ENCODE data around the gene FAM200C. TPM values are rescaled to one million over a fixed set of nuclear protein-coding genes. Genes with fewer than 3 reads are reported as not detected.

The FAM200C gene
- total and polyA plus RNA-seq, 9 of the 15 experiments (the other 6 are each of a cell fraction or from before 2014, with no cell fraction given) = 1.3 to 7.0 (median 1.8) TPM

GRCh38 chr5:160418561-160419457 lies 19.0 kb upstream of the FAM200C start, which contains the start of gene SLU7 (continued):
- TF ChIP-seq ZBTB40 (IDR thresholded peaks at IDR 0.05) (peak; percentile 92), ZBTB40 (CRISPR knock-in tag; IDR thresholded peaks at IDR 0.05) (no peak), FOXK1 (CRISPR knock-in tag; IDR thresholded peaks at IDR 0.05; ENCODE audit: borderline replicate concordance) (no peak), ZNF445 (CRISPR knock-in tag; IDR thresholded peaks at IDR 0.05; ENCODE audit: low read depth) (no peak), ZNF830 (CRISPR knock-in tag; IDR thresholded peaks at IDR 0.05) (no peak), CHD2 (IDR thresholded peaks at IDR 0.05; ENCODE audit: low read depth, low read length) (peak; percentile 96), EWSR1 (IDR thresholded peaks at IDR 0.05; ENCODE audit: borderline replicate concordance, low read depth, partially characterized antibody) (no peak), ESRRB (CRISPR knock-in tag; IDR thresholded peaks at IDR 0.05; ENCODE audit: borderline replicate concordance) (no peak), POLR2AphosphoS2 (IDR thresholded peaks at IDR 0.05; ENCODE audit: low read length) (no peak), ZBTB7A (IDR thresholded peaks at IDR 0.05; ENCODE audit: borderline replicate concordance, control insufficient read depth, low read depth, low read length) (peak; percentile 69; the same call in 1 of the 2 replicates), TCF7L2 (IDR thresholded peaks at IDR 0.05; ENCODE audit: low read depth, low read length) (no peak), IRF9 (tag; IDR thresholded peaks at IDR 0.05) (no peak), EZH2 (IDR thresholded peaks at IDR 0.05; ENCODE audit: borderline replicate concordance, low read depth, low read length) (no peak), ZNF124 (CRISPR knock-in tag; IDR thresholded peaks at IDR 0.05) (no peak), FUS (optimal IDR thresholded peaks at IDR 0.05; ENCODE audit: low read depth, low read length) (no peak), MAX (CRISPR knock-in tag; IDR thresholded peaks at IDR 0.05) (peak; percentile 52; the same call in 1 of the 2 replicates)

All from K562 (cell line).